Measurements from ENCODE around the gene TLR7.

The TLR7 gene

GRCh38 chrX:12868747-12869146 lies 1.9 kb downstream of the TLR7 start:
- no peaks in the 10 kb centered on the region for H3K36me3 ChIP-seq (ENCODE audit: control insufficient read depth, insufficient read depth, low read length)
- H3K9ac ChIP-seq (ENCODE audit: low read depth, low read length) = no peak overlapping the region
- peaks cover 14% of the 10 kb centered on the region for H3K4me1 ChIP-seq (ENCODE audit: control insufficient read depth, insufficient read depth, low read length)
- H3K27ac ChIP-seq (ENCODE audit: low read depth, low read length) = no peak overlapping the region
- peaks cover 13% of the 10 kb centered on the region; the same call in 1 of the 2 replicates for H3K9me3 ChIP-seq (ENCODE audit: control insufficient read depth, insufficient read depth, low read length)
- peaks cover 4% of the 10 kb centered on the region; the same call in 1 of the 2 replicates for H3K27me3 ChIP-seq (ENCODE audit: control insufficient read depth, insufficient read depth, low read length)
- H3K4me3 ChIP-seq (ENCODE audit: low read depth, low read length) = no peak overlapping the region

GRCh38 chrX:12871257-12871656 lies 4.4 kb downstream of the TLR7 start:
- H3K4me3 ChIP-seq (ENCODE audit: low read depth, low read length) = no peak overlapping the region

GRCh38 chrX:12872741-12873140 lies 5.9 kb downstream of the TLR7 start:
- peaks cover 14% of the 10 kb centered on the region; the same call in 1 of the 2 replicates for H3K4me1 ChIP-seq (ENCODE audit: control insufficient read depth, insufficient read depth, low read length)
- H3K27ac ChIP-seq (ENCODE audit: low read depth, low read length) = no peak overlapping the region
- H3K4me3 ChIP-seq (ENCODE audit: low read depth, low read length) = no peak overlapping the region
- no peaks in the 10 kb centered on the region for H3K9me3 ChIP-seq (ENCODE audit: control insufficient read depth, insufficient read depth, low read length)
- H3K27me3 ChIP-seq (ENCODE audit: control insufficient read depth, insufficient read depth, low read length) = peaks cover 4% of the 10 kb centered on the region; the same call in 1 of the 2 replicates
- no peaks in the 10 kb centered on the region for H3K36me3 ChIP-seq (ENCODE audit: control insufficient read depth, insufficient read depth, low read length)
- H3K9ac ChIP-seq (ENCODE audit: low read depth, low read length) = no peak overlapping the region

More at GRCh38 chrX:12871257-12871656, 4.4 kb downstream of the TLR7 start:
- Histone ChIP-seq H3K27ac (ENCODE audit: low read depth, low read length) (no peak overlapping the region), H3K27me3 (ENCODE audit: control insufficient read depth, insufficient read depth, low read length) (peaks cover 4% of the 10 kb centered on the region; the same call in 1 of the 2 replicates), H3K9me3 (ENCODE audit: control insufficient read depth, insufficient read depth, low read length) (no peaks in the 10 kb centered on the region), H3K36me3 (ENCODE audit: control insufficient read depth, insufficient read depth, low read length) (no peaks in the 10 kb centered on the region), H3K9ac (ENCODE audit: low read depth, low read length) (no peak overlapping the region), H3K4me1 (ENCODE audit: control insufficient read depth, insufficient read depth, low read length) (peaks cover 14% of the 10 kb centered on the region)

- H3K9me3 ChIP-seq (ENCODE audit: control insufficient read depth, insufficient read depth, low read length) = no peaks in the 10 kb centered on the region
- no peak overlapping the region for H3K4me3 ChIP-seq (ENCODE audit: low read depth, low read length)
- H3K9ac ChIP-seq (ENCODE audit: low read depth, low read length) = no peak overlapping the region
- no peak overlapping the region for H3K27ac ChIP-seq (ENCODE audit: low read depth, low read length)
- H3K27me3 ChIP-seq (ENCODE audit: control insufficient read depth, insufficient read depth, low read length) = peaks cover 4% of the 10 kb centered on the region; the same call in 1 of the 2 replicates
- peaks cover 14% of the 10 kb centered on the region; the same call in 1 of the 2 replicates for H3K4me1 ChIP-seq (ENCODE audit: control insufficient read depth, insufficient read depth, low read length)
- H3K36me3 ChIP-seq (ENCODE audit: control insufficient read depth, insufficient read depth, low read length) = no peaks in the 10 kb centered on the region
Measured at GRCh38 chrX:12874581-12874980, 7.7 kb downstream of the TLR7 start.

GRCh38 chrX:12877386-12877785 lies 10.5 kb downstream of the TLR7 start:
- no peak overlapping the region for H3K9ac ChIP-seq (ENCODE audit: low read depth, low read length)
- H3K9me3 ChIP-seq (ENCODE audit: control insufficient read depth, insufficient read depth, low read length) = no peaks in the 10 kb centered on the region
- H3K4me3 ChIP-seq (ENCODE audit: low read depth, low read length) = no peak overlapping the region
- no peak overlapping the region for H3K27ac ChIP-seq (ENCODE audit: low read depth, low read length)
- H3K4me1 ChIP-seq (ENCODE audit: control insufficient read depth, insufficient read depth, low read length) = peaks cover 6% of the 10 kb centered on the region; the same call in 1 of the 2 replicates
- H3K27me3 ChIP-seq (ENCODE audit: control insufficient read depth, insufficient read depth, low read length) = peaks cover 3% of the 10 kb centered on the region; the same call in 1 of the 2 replicates
- no peaks in the 10 kb centered on the region for H3K36me3 ChIP-seq (ENCODE audit: control insufficient read depth, insufficient read depth, low read length)

- Histone ChIP-seq H3K9me3 (ENCODE audit: control insufficient read depth, insufficient read depth, low read length) (no peaks in the 10 kb centered on the region), H3K27ac (ENCODE audit: low read depth, low read length) (no peak overlapping the region), H3K36me3 (ENCODE audit: control insufficient read depth, insufficient read depth, low read length) (no peaks in the 10 kb centered on the region), H3K4me3 (ENCODE audit: low read depth, low read length) (no peak overlapping the region), H3K27me3 (ENCODE audit: control insufficient read depth, insufficient read depth, low read length) (no peaks in the 10 kb centered on the region), H3K9ac (ENCODE audit: low read depth, low read length) (no peak overlapping the region), H3K4me1 (ENCODE audit: control insufficient read depth, insufficient read depth, low read length) (no peaks in the 10 kb centered on the region)
Measured at GRCh38 chrX:12878536-12878935, 11.7 kb downstream of the TLR7 start.

GRCh38 chrX:12881914-12882313 lies 15.0 kb downstream of the TLR7 start:
- Histone ChIP-seq H3K27me3 (ENCODE audit: control insufficient read depth, insufficient read depth, low read length) (no peaks in the 10 kb centered on the region), H3K27ac (ENCODE audit: low read depth, low read length) (no peak overlapping the region), H3K4me3 (ENCODE audit: low read depth, low read length) (no peak overlapping the region), H3K9me3 (ENCODE audit: control insufficient read depth, insufficient read depth, low read length) (no peaks in the 10 kb centered on the region), H3K9ac (ENCODE audit: low read depth, low read length) (no peak overlapping the region), H3K4me1 (ENCODE audit: control insufficient read depth, insufficient read depth, low read length) (no peaks in the 10 kb centered on the region), H3K36me3 (ENCODE audit: control insufficient read depth, insufficient read depth, low read length) (no peaks in the 10 kb centered on the region)

- H3K9ac ChIP-seq (ENCODE audit: low read depth, low read length) = no peak overlapping the region
- H3K9me3 ChIP-seq (ENCODE audit: control insufficient read depth, insufficient read depth, low read length) = no peaks in the 10 kb centered on the region
- no peak overlapping the region for H3K4me3 ChIP-seq (ENCODE audit: low read depth, low read length)
- H3K27ac ChIP-seq (ENCODE audit: low read depth, low read length) = no peak overlapping the region
- no peaks in the 10 kb centered on the region for H3K36me3 ChIP-seq (ENCODE audit: control insufficient read depth, insufficient read depth, low read length)
- H3K4me1 ChIP-seq (ENCODE audit: control insufficient read depth, insufficient read depth, low read length) = no peaks in the 10 kb centered on the region
- H3K27me3 ChIP-seq (ENCODE audit: control insufficient read depth, insufficient read depth, low read length) = no peaks in the 10 kb centered on the region
Measured at GRCh38 chrX:12885508-12885907, 18.6 kb downstream of the TLR7 start.

GRCh38 chrX:12886545-12886944 lies 19.7 kb downstream of the TLR7 start:
- H3K27me3 ChIP-seq (ENCODE audit: control insufficient read depth, insufficient read depth, low read length) = no peaks in the 10 kb centered on the region
- H3K9me3 ChIP-seq (ENCODE audit: control insufficient read depth, insufficient read depth, low read length) = no peaks in the 10 kb centered on the region
- H3K36me3 ChIP-seq (ENCODE audit: control insufficient read depth, insufficient read depth, low read length) = no peaks in the 10 kb centered on the region
- H3K27ac ChIP-seq (ENCODE audit: low read depth, low read length) = no peak overlapping the region
- no peak overlapping the region for H3K4me3 ChIP-seq (ENCODE audit: low read depth, low read length)
- H3K9ac ChIP-seq (ENCODE audit: low read depth, low read length) = no peak overlapping the region
- no peaks in the 10 kb centered on the region for H3K4me1 ChIP-seq (ENCODE audit: control insufficient read depth, insufficient read depth, low read length)

- Histone ChIP-seq H3K27ac (ENCODE audit: low read depth, low read length) (no peak overlapping the region), H3K4me1 (ENCODE audit: control insufficient read depth, insufficient read depth, low read length) (no peaks in the 10 kb centered on the region), H3K27me3 (ENCODE audit: control insufficient read depth, insufficient read depth, low read length) (no peaks in the 10 kb centered on the region), H3K9me3 (ENCODE audit: control insufficient read depth, insufficient read depth, low read length) (no peaks in the 10 kb centered on the region), H3K9ac (ENCODE audit: low read depth, low read length) (no peak overlapping the region), H3K4me3 (ENCODE audit: low read depth, low read length) (no peak overlapping the region), H3K36me3 (ENCODE audit: control insufficient read depth, insufficient read depth, low read length) (no peaks in the 10 kb centered on the region)
Measured at GRCh38 chrX:12887141-12887540, 20.3 kb downstream of the TLR7 start.

GRCh38 chrX:12887767-12888166 lies 20.9 kb downstream of the TLR7 start:
- Histone ChIP-seq H3K27me3 (ENCODE audit: control insufficient read depth, insufficient read depth, low read length) (no peaks in the 10 kb centered on the region), H3K9me3 (ENCODE audit: control insufficient read depth, insufficient read depth, low read length) (no peaks in the 10 kb centered on the region), H3K9ac (ENCODE audit: low read depth, low read length) (no peak overlapping the region), H3K4me3 (ENCODE audit: low read depth, low read length) (no peak overlapping the region), H3K4me1 (ENCODE audit: control insufficient read depth, insufficient read depth, low read length) (no peaks in the 10 kb centered on the region), H3K27ac (ENCODE audit: low read depth, low read length) (no peak overlapping the region), H3K36me3 (ENCODE audit: control insufficient read depth, insufficient read depth, low read length) (no peaks in the 10 kb centered on the region)

- H3K9me3 ChIP-seq (ENCODE audit: control insufficient read depth, insufficient read depth, low read length) = no peaks in the 10 kb centered on the region
- H3K27me3 ChIP-seq (ENCODE audit: control insufficient read depth, insufficient read depth, low read length) = no peaks in the 10 kb centered on the region
- no peaks in the 10 kb centered on the region for H3K4me1 ChIP-seq (ENCODE audit: control insufficient read depth, insufficient read depth, low read length)
- H3K9ac ChIP-seq (ENCODE audit: low read depth, low read length) = no peak overlapping the region
- no peaks in the 10 kb centered on the region for H3K36me3 ChIP-seq (ENCODE audit: control insufficient read depth, insufficient read depth, low read length)
- H3K27ac ChIP-seq (ENCODE audit: low read depth, low read length) = no peak overlapping the region
- no peak overlapping the region for H3K4me3 ChIP-seq (ENCODE audit: low read depth, low read length)
Measured at GRCh38 chrX:12890467-12890866, 23.6 kb downstream of the TLR7 start.

All from HUES48 (cell line).